GOT3 (cell line): Measurements from ENCODE around the gene CCNY.

Source experiments
- DNase-seq: peaks from one replicate; lab custom pipeline; 2025; ENCODE audit warnings: mixed read lengths; lab: John Stamatoyannopoulos, UW

The CCNY gene

DNA sequence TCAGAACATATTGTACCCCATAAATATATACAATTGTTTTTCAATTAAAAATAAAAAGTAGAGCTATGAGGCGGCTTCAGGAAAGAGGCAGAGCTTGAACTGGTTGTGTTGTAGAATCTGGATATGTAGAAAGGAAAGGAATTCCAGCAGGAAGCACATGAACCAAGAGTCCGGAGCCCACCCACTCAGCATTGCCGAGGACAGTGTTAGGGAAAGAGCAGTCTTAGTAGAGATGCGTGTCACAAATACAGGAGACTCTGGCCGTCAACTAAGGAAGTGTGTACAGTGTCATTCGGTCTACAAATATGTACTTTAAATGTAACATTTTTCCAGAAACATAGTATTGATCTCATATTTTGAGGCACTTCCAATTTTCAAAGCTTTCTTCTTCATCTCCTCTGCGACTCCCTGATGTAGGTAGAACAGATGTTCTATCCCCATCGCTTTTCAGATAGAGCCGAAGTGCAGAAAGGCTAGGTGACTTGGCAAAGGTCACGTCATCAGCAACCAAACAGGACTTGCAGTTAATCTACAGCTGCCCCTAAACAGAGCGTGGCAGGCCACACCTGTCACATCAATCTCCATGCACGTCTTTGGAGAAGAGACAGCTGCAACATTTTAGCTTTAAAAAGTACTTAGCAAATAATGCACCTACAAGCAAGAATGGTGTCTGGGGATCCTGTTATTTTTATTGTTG is 243.6 kb downstream of the CCNY start:
- DNase-seq: no peak

DNA sequence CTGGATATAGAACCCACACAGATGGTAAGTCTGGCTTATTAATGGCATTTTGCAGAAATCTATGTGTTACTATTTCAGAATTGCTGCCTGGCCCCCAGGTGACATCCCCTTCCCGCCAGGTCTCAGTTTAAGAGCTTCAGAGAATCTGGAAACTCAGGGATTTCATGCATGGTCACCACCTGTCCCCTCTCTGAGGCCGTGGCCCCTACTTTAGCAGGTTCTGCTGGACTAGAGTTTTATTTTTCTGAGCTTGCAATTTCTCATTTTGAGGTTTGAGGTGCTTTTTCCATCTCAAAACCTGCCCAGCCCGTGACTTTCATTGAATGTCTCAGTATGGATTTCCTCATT is 244.1 kb downstream of the CCNY start:
- no peak for DNase-seq

DNA sequence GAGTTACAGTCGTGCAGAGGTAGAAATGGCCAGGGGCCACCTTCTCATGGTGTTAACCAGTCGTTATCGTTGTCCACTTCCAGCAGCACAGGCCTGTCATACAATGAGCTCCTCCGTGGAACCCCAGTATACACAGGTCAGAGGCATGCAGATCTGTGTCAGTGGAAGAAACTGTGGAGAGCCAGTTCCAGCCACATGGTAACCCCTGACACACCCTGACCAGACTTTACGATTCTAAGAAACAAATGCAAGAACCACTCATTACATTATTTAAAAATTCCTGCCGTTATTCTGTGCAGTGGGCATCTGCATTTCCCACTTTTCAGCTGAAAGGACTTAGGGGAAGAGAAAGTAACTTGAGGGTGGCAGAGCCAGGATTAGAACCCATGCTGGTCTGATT is 245.3 kb downstream of the CCNY start:
- no peak for DNase-seq

DNA sequence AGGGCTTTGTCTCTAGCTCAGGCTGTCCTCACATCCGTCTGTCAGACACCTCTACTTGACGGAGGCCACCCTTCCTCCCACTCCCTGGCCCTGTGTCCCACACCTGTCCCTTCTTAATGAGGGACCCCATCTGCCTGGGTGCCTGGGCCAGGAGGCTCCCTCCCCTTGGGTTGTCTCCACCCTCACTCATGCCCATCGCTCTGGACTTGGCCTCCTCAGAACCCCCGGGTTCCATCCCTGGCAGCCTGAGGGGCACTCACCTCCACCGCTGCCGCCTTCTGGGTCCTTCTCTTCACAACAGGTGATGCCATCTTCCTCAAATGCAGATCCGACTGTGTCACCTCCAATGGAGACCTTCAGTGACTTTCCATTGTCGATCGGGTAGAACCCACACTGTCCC is 248.6 kb downstream of the CCNY start:
- DNase-seq: no peak

- DNase-seq: no peak
Measured at GRCh38 chr10:35585356-35585755, 249.0 kb downstream of the CCNY start.

DNA sequence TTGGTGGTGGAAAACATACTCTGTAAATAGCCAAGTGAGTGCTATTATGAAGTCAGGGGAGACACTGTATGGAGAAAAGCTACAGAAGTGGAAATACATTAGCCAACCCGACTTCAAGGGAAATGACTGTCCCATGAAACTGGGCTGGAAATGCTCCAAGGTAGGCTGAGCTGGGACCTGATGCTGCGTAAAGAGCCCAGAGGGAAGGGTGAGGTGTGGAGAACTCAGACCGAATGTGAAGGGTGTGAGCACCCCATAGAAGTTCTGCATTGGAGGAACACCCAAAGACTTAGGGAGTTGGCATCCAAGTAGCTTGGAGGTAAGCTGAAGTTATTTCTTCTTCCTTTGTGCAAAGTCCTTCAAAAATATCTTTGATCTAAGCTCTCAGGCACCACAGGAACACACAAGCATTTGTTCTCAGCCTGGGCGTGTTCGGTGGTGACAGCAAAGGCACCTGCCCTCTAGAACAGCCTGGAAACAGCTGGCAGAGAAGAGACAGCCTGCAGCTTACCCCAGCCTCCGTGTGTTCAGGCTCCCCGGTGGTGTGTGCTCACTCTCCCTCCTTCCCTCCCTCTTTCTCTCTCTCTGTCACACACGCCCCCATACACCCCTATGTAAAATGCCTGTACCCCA is 249.7 kb downstream of the CCNY start:
- no peak for DNase-seq

DNA sequence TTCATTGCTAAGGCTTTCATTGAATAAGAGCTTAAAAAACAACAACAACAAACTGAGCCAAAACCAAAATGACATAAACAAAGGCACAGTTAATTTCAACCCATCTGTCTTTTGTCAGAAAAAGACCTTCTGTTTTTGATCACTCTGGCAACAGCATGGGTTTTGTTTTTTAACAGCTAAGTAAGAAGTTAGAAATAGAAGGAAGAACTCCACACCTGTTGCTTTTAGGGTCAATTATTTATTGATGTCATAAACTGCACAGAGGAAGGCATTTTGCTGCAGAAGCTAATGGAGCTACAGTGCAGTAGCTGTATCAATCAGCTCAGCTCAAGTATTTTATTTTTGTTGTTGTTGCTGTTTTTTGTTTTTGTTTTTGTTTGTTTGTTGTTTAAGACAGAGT is 252.5 kb downstream of the CCNY start:
- DNase-seq: no peak

- no peak for DNase-seq
Measured at GRCh38 chr10:35592441-35592840, 256.1 kb downstream of the CCNY start.

DNA sequence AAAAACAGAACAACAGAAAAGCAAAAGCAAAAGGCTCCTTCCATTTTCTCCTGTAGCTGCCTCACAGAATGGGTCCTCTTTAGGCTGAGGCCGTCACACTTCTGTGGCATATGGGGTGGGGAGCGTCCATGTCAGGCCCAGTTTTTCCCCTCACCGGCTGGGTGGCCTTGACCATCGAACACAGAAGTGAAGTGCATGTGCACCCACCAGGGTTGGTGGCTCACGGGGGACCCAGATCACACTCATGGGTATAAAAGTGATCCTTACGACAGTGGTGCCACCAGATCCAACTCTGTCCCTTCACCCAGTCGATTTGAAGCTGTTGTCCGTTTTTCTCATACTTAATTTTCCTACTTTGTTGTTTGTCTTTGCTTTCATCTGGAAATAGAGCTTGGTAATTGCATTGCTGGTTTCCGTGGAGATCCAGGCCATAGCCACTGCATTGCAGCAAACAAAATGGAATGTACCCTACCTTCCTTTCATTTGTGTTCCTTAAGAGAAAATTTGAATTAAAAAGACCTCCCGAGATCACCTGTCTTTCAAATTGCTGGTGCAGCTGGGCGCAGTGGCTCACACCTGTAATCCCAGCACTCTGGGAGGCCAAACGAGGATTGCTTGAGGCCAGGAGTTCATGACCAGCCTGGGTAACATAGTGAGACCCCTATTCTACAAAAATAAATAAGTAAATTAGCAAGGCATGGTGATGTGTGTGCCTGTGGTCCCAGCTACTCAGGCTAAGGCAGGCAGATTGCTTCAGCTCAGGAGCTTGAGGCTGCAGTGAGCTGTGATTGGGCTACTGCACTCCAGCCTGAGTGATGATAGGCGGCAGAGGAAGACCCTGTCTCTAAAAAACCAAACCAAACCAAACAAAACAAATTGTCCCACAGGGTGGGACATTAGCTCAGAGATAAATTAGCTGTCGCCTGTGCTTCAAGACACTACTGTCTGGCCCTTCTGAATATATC is 258.1 kb downstream of the CCNY start:
- no peak for DNase-seq

DNA sequence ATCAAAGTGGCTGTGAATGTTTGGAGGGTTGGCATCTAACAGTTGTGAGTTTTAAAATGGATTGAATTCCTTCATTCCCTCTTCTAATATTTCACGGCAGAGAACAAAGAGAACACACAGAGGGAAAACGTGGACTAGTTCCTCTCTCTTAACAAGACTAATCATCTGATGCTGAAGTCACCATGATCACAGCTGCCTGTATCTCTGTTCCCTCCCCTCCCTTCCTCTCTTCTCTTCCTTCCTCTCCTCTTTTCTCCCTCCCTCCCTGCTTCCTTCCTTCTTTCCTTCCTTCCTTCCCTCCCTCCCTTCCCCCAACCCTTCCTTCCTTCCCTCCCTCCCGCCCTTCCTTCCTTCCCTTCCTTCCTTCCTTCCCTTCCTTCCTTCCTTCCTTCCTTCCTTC is 258.8 kb downstream of the CCNY start:
- no peak for DNase-seq

DNA sequence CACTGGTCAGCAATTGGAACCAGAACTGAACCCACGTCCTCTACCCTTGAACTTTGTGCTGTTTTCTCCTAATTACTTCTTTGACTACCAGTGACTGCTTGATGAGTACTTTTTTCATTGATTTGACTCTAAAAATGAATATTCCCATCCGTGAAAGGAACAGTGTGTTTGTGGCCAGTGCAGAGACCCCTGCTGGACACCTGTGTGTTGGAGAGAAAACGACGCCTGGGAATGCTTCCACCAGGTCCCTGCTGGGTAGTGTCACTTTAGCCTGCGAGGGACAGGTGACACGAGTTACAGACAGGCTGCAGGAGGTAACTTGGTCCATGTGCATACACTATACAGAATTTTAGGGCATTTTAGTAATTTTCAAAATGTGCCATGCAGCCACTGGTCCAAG is 262.1 kb downstream of the CCNY start:
- no peak for DNase-seq

- DNase-seq: no peak
Measured at GRCh38 chr10:35600193-35600592, 263.9 kb downstream of the CCNY start.

DNA sequence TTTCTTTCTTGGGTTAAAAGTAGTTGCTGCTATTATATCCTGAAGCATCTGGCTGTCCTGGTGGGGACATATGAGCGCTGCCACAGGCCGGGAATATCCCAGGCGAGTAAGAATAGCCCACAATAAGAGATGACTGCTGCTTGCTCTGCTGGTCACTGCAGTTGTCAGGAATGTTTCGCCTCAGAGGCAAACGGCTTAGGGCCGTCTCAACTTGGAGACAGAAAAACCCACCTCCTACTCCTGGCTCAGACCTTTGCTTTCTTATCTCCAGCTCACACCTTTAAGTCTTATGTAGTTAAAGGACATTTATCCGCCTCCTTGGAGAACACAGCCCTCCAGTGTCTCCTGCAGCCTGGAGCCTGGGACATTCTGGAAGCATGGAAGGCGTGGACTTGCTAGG is 268.9 kb downstream of the CCNY start, which contains the start of gene GJD4:
Gene GJD4, plus strand, starts transcription at position 151 of the 400 bp plus-strand sequence. Its CDS starts 227 bp downstream, at position 378.
- no peak for DNase-seq

DNA sequence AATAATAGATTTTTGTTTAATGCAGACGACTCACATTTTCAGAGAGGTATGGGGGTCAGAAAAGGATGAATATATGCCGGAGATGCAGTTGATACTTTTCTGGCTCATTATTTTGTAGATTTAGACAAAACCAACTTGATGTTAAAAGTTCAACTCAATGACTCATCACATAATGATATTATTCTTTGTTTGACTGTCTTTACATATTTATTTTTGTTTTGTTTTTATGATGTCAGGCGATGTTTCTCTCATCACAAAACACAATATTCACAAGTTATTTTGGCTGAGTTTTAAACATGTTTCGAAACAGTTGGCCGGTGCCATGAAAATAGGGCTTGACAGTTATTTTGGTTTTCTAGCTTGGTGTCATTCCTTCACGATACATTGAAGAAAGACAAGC is 270.1 kb downstream of the CCNY start:
- no peak for DNase-seq

- no peak for DNase-seq
Measured at GRCh38 chr10:35607475-35608327, 271.4 kb downstream of the CCNY start.

DNA sequence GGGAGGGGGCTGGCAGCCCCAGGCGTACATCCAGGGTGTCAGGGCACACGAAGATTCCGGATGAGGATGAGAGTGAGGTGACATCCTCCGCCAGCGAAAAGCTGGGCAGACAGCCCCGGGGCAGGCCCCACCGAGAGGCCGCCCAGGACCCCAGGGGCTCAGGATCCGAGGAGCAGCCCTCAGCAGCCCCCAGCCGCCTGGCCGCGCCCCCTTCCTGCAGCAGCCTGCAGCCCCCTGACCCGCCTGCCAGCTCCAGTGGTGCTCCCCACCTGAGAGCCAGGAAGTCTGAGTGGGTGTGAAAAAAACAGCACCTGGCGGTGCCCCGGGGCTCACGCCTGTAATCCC is 272.0 kb downstream of the CCNY start:
- DNase-seq: no peak

GRCh38 chr10:35611750-35612149 is 275.4 kb downstream of the CCNY start:
- no peak for DNase-seq

DNA sequence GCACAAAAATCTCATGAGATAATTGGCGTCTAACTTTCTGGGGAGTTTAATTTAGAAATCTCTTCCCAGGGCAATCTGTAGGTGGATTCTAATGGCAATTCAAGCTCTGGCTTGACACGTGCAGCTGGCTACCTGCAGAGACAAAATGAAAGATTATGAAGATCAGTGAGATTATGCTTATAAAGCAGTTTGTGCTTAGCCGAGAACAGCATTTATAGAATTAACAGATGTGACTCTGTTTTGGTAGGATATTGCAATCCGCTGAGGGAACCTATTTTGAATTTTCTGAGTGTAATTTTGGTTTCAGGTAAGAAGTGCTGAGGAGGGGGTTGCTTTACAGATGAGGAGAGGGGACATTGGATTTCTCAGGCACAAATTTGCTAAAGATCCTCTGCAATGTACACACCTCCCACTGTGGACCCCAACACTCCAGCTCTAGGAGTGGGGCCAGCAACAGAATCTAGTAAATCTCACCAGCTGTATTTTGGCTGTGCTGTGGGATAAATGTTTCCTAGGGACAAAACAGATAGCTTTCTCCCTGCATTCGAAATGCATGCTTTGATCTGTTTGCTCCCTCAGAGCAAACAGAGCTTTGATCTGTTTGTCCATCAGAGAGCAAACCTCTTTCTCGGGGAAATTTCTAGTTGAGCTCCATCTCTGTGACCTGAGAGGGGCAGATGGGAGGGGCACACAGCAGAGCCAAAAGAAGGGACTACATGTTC is 276.2 kb downstream of the CCNY start:
- no peak for DNase-seq

DNA sequence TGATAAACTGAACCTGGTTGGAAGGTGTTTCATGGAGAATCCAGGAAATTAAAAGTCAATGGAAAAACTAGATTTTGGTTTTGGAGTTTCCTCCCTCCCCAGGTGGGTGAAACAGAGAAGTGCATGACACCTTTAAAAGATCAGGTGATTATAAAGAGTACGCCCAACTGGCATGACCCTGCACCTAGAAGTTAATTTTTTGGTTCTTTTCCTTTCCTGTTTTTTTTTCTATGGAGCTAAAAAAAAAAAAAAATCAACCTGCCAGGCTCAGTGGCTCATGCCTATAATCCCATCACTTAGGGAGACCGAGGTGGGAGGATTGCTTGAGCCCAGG is 276.8 kb downstream of the CCNY start:
- DNase-seq: no peak

DNA sequence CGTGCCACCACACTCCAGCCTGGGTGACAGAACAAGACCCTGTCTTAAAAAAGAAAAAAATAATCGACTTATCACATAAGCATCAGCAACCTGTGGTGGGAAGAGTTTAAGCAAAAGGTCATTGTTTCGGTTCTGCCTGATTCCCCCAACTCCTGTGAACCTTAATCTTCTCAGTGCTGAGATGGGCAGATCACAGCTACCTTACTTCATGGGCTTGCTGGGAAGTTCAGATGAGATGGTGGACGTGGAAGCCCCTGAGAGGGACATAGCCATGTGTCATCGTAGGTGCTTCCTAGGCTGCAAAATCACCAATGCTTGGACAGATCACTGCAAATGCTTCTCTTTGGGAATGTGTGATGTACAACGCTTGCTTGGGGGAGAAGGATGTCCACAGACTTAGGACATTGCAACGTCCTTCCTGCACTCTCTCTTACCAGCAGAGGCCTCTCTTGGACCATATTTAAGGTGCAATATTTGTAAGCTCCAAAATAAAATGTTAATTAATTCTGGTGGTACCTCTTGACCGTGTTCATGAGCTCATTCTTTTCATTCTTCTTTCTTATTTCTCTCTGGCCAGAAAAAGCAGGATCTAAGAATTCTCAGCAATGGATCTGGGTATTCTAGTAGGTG is 277.4 kb downstream of the CCNY start:
- DNase-seq: no peak

- no peak for DNase-seq
Measured at GRCh38 chr10:35614312-35614711, 278.0 kb downstream of the CCNY start.
